IMR-90 (cell line): Measurements from ENCODE around the gene NUB1. TPM values are rescaled to one million over a fixed set of nuclear protein-coding genes. Genes with fewer than 3 reads are reported as not detected.

Source experiments
- ATAC-seq: fragments of 200-7000 bp; cut with Tn5 transposase; 2 replicates; pipeline ENCODE4 v1.9.1; 2020; ENCODE audit warnings: low read depth, mild to moderate bottlenecking, moderate library complexity
- BruUV-seq: library from RNA; stranded (reverse); fragments of 400-500 nt; replicated peaks from 2 replicates; lab custom pipeline; 2021; lab: Mats Ljungman, UMichigan
- CTCF ChIA-PET: fragments of 300-600 bp; formaldehyde crosslinking; extraction: SDS; loops from one replicate; lab custom pipeline; 2021; ENCODE audit warnings: antibody characterized with exemption; lab: Yijun Ruan, JAX
- POLR2A ChIA-PET: fragments of 300-600 bp; sonication (Branson Sonifier 250); formaldehyde crosslinking; loops from one replicate; lab custom pipeline; 2022; ENCODE audit warnings: antibody characterized with exemption; ENCODE audit not compliant: unreplicated experiment; lab: Charles Lee
- DNase-seq: peaks from one replicate; pipeline ENCODE4 v3.0.0; 2013
- H2AFZ ChIP-seq: replicated peaks from 2 replicates; pipeline ENCODE3; 2013; ENCODE audit warnings: low read length, mild to moderate bottlenecking; ENCODE audit not compliant: poor library complexity
- H2AK5ac ChIP-seq: 2 replicates; pipeline ENCODE4 v1.6.1; 2013; ENCODE audit warnings: low read depth, low read length, inconsistent platforms
- H2AK9ac ChIP-seq: replicated peaks from 2 replicates; pipeline ENCODE3; 2013; ENCODE audit warnings: mild to moderate bottlenecking, low read depth, low read length, moderate library complexity; ENCODE audit not compliant: poor library complexity
- H2BK120ac ChIP-seq: 2 replicates; pipeline ENCODE4 v1.6.1; 2013; ENCODE audit warnings: low read depth, low read length, inconsistent platforms
- H2BK15ac ChIP-seq: 3 replicates; pipeline ENCODE4 v1.6.1; 2013; ENCODE audit warnings: low read depth, low read length, inconsistent platforms
- H2BK20ac ChIP-seq: 2 replicates; pipeline ENCODE4 v1.6.1; 2013; ENCODE audit warnings: low read depth, mild to moderate bottlenecking, inconsistent platforms, low read length, moderate library complexity
- H2BK5ac ChIP-seq: 2 replicates; pipeline ENCODE4 v1.6.1; 2013; ENCODE audit warnings: mild to moderate bottlenecking, low read depth, low read length, inconsistent platforms; ENCODE audit not compliant: poor library complexity, severe bottlenecking
- H3K14ac ChIP-seq: replicated peaks from 2 replicates; pipeline ENCODE4 v1.6.1; 2013; ENCODE audit warnings: low read depth, low read length, inconsistent platforms
- H3K18ac ChIP-seq: 2 replicates; pipeline ENCODE4 v1.6.1; 2013; ENCODE audit warnings: low read depth, low read length, control low read depth
- H3K23ac ChIP-seq: 2 replicates; pipeline ENCODE4 v1.6.1; 2013; ENCODE audit warnings: low read depth, low read length, inconsistent platforms
- H3K27ac ChIP-seq: 2 replicates; pipeline ENCODE4 v1.5.1; 2013; ENCODE audit warnings: mild to moderate bottlenecking, control low read depth, low read length; ENCODE audit not compliant: insufficient read depth
- H3K27me3 ChIP-seq: 2 replicates; pipeline ENCODE4 v1.6.1; 2013; ENCODE audit warnings: low read length; ENCODE audit not compliant: control insufficient read depth, insufficient read depth
- H3K36me3 ChIP-seq: 2 replicates; pipeline ENCODE4 v1.6.1; 2013; ENCODE audit warnings: low read length, mixed read lengths; ENCODE audit not compliant: control insufficient read depth, insufficient read depth
- H3K4ac ChIP-seq: 2 replicates; pipeline ENCODE4 v1.6.1; 2013; ENCODE audit warnings: low read depth, low read length, inconsistent platforms
- H3K4me1 ChIP-seq: 2 replicates; pipeline ENCODE4 v1.6.1; 2013; ENCODE audit warnings: low read length, mixed read lengths; ENCODE audit not compliant: control insufficient read depth, insufficient read depth
- H3K4me2 ChIP-seq: 2 replicates; pipeline ENCODE4 v1.6.1; 2013; ENCODE audit warnings: low read depth, mild to moderate bottlenecking, control low read depth, low read length, moderate library complexity
- H3K4me3 ChIP-seq: 2 replicates; pipeline ENCODE4 v1.5.1; 2013; ENCODE audit warnings: low read depth, mild to moderate bottlenecking, control low read depth, low read length, moderate library complexity; ENCODE audit not compliant: insufficient read depth
- H3K56ac ChIP-seq: 2 replicates; pipeline ENCODE4 v1.6.1; 2013; ENCODE audit warnings: low read length, inconsistent platforms; ENCODE audit not compliant: insufficient read depth; ENCODE audit errors: extremely low read depth
- H3K79me1 ChIP-seq, 2 experiments: 2 replicates each; pipeline ENCODE4 v1.6.1; 2013; ENCODE audit warnings: low read length in 2 of 2, inconsistent platforms in 1 of 2, low read depth in 1 of 2
- H3K9ac ChIP-seq: 2 replicates; pipeline ENCODE4 v1.6.1; 2013; ENCODE audit warnings: low read depth, low read length, control low read depth
- H3K9me1 ChIP-seq: 2 replicates; pipeline ENCODE4 v1.6.1; 2013; ENCODE audit warnings: low read length, inconsistent platforms; ENCODE audit not compliant: insufficient read depth
- H3K9me3 ChIP-seq: 2 replicates; pipeline ENCODE4 v1.6.1; 2013; ENCODE audit warnings: low read length; ENCODE audit not compliant: control insufficient read depth, insufficient read depth
- H4K20me1 ChIP-seq: 2 replicates; pipeline ENCODE4 v1.6.1; 2013; ENCODE audit warnings: low read length, inconsistent platforms; ENCODE audit not compliant: insufficient read depth
- H4K5ac ChIP-seq: 2 replicates; pipeline ENCODE4 v1.6.1; 2013; ENCODE audit warnings: mild to moderate bottlenecking, low read depth, low read length, control low read depth
- H4K8ac ChIP-seq, 2 experiments: 2 replicates each; pipeline ENCODE4 v1.6.1; 2013; ENCODE audit warnings: low read depth in 2 of 2, low read length in 2 of 2, control low read depth in 1 of 2, inconsistent platforms in 1 of 2
- H4K91ac ChIP-seq: 2 replicates; pipeline ENCODE4 v1.6.1; 2013; ENCODE audit warnings: low read depth, low read length, inconsistent platforms; ENCODE audit not compliant: insufficient read depth
- BHLHE40 ChIP-seq: fragments of 150-350 bp; IDR thresholded peaks from 2 replicates; pipeline ENCODE4 v1.6.1; 2016; ENCODE audit warnings: mild to moderate bottlenecking, low read depth, low read length
- CEBPB ChIP-seq: IDR thresholded peaks from 2 replicates; pipeline ENCODE4 v1.6.1; 2012; ENCODE audit warnings: low read depth, low read length, improper control_type of control experiment
- CHD1 ChIP-seq: IDR thresholded peaks from 2 replicates; pipeline ENCODE4 v1.6.1; 2012; ENCODE audit warnings: low read depth, low read length, improper control_type of control experiment
- FOS ChIP-seq: fragments of 150-350 bp; IDR thresholded peaks from 2 replicates; pipeline ENCODE4 v1.6.1; 2016; ENCODE audit warnings: low read depth, low read length
- MAFK ChIP-seq: IDR thresholded peaks from 2 replicates; pipeline ENCODE4 v1.6.1; 2012; ENCODE audit warnings: low read depth, low read length, improper control_type of control experiment
- MAZ ChIP-seq: IDR thresholded peaks from 2 replicates; pipeline ENCODE4 v1.6.1; 2012; ENCODE audit warnings: low read depth, mild to moderate bottlenecking, low read length, improper control_type of control experiment, moderate library complexity, borderline replicate concordance
- MXI1 ChIP-seq: IDR thresholded peaks from 2 replicates; pipeline ENCODE4 v1.6.1; 2012; ENCODE audit warnings: low read depth, mild to moderate bottlenecking, low read length, moderate library complexity, borderline replicate concordance
- NFE2L2 ChIP-seq: fragments of 150-350 bp; IDR thresholded peaks from 2 replicates; pipeline ENCODE4 v1.6.1; 2016; ENCODE audit warnings: low read depth, mild to moderate bottlenecking, low read length
- POLR2A ChIP-seq: IDR thresholded peaks from 2 replicates; pipeline ENCODE4 v1.6.1; 2012; ENCODE audit warnings: mild to moderate bottlenecking, low read depth, low read length
- RAD21 ChIP-seq: IDR thresholded peaks from 2 replicates; pipeline ENCODE4 v1.6.1; 2012; ENCODE audit warnings: low read length, improper control_type of control experiment
- RCOR1 ChIP-seq: IDR thresholded peaks from 2 replicates; pipeline ENCODE4 v1.6.1; 2012; ENCODE audit warnings: mild to moderate bottlenecking, low read length, improper control_type of control experiment; ENCODE audit not compliant: insufficient replicate concordance
- RFX5 ChIP-seq: IDR thresholded peaks from 2 replicates; pipeline ENCODE4 v1.8.0; 2012; ENCODE audit warnings: low read depth, mild to moderate bottlenecking, low read length, moderate library complexity
- SMC3 ChIP-seq: fragments of 150-350 bp; IDR thresholded peaks from 2 replicates; pipeline ENCODE4 v1.6.1; 2016; ENCODE audit warnings: low read depth, mild to moderate bottlenecking, antibody characterized with exemption, low read length, moderate library complexity
- WGBS, 2 experiments: methylation state at CpG; one replicate each; pipeline versions ENCODE4 v1.1.5 to v1.1.7; 2013; ENCODE audit warnings: missing lambda C conversion rate in 2 of 2; ENCODE audit not compliant: insufficient read length in 1 of 2; ENCODE audit errors: extremely low coverage in 2 of 2; 5-methylcytosine and 5-hydroxymethylcytosine counted together
- dilution Hi-C: fragments of 300-500 bp; cut with HindIII; formaldehyde crosslinking; loops from one replicate; pipeline ENCODE4 v1.14.3; 2018; ENCODE audit warnings: low sequenced_read_pairs; ENCODE audit not compliant: unreplicated experiment
- in situ Hi-C: fragments of 300-500 bp; cut with MboI; formaldehyde crosslinking; loops from 3 replicates; pipeline ENCODE4 v1.14.3; 2019; ENCODE audit warnings: low sequenced_read_pairs, inconsistent platforms, mixed read lengths
- intact Hi-C: fragments of 100-400 bp; cut with micrococcal nuclease; formaldehyde crosslinking; loops from 2 replicates; pipeline ENCODE4 v1.10.0; 2022
- polyA plus RNA-seq, 3 experiments: library from polyadenylated mRNA; depleted of rRNA; stranded (reverse); fragments of >200 nt; gene quantifications; 2 replicates each; pipeline ENCODE4 v1.2.3, GENCODE V29; 2012; ENCODE audit warnings: low replicate concordance in 1 of 3
- total RNA-seq: library from RNA; depleted of rRNA; stranded (reverse); fragments of >200 nt; gene quantifications from 2 replicates; pipeline ENCODE4 v1.2.3, GENCODE V29; 2012
- TF ChIP-seq, protein P1 (sequence below): conservative IDR thresholded peaks from 2 replicates; pipeline ENCODE4 v1.5.1; 2012; ENCODE audit warnings: mild to moderate bottlenecking, low read depth, low read length, improper control_type of control experiment
- TF ChIP-seq, protein P2 (sequence below): fragments of 150-350 bp; IDR thresholded peaks from 2 replicates; pipeline ENCODE4 v1.6.1; 2016; ENCODE audit warnings: low read depth, mild to moderate bottlenecking, low read length, moderate library complexity, borderline replicate concordance
- TF ChIP-seq, protein P3 (sequence below): fragments of 150-350 bp; IDR thresholded peaks from 2 replicates; pipeline ENCODE4 v1.6.1; 2017; ENCODE audit warnings: mild to moderate bottlenecking, antibody characterized with exemption, low read length, low read depth

Gene NUB1
- total and polyA plus RNA-seq, 2 of the 4 experiments (the other 2 are of a cell fraction): 20.1 to 29.7 TPM

DNA sequence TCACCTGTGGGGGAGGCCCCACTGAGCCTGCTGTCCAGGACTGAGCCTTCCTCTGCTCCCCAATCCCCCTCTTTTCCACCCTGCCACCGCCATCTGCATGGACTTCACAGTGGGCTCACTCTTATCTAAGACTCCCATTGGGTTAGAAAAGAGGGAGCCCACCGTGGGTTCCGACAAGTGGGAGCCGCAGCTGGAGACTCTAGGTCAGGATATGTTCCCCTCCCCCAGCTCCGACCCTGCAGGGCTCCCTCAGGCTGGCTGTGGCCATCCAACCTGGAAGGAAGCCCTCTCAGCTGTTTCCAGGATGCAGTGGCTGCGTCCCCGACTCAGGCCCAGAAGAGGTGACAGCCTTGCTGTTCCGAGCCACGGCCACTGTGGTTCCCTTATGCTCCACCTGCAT lies 63.4 kb downstream of the NUB1 start:
- Histone ChIP-seq H3K23ac (no peak overlapping the region), H4K8ac (no peak overlapping the region), H2BK15ac (no peak overlapping the region), H3K14ac (no peak overlapping the region), H3K79me1 (no peaks in the 10 kb centered on the region), H2BK120ac (no peak overlapping the region), H2AK9ac (peak overlapping the region; percentile 26), H4K20me1 (no peaks in the 10 kb centered on the region), H2AK5ac (no peak overlapping the region), H3K18ac (no peak overlapping the region), H3K4ac (no peak overlapping the region), H3K9me1 (0 out of 2 replicates have a peak, but pooled peaks cover 3% of the 10 kb centered on the region), H3K9ac (no peak overlapping the region), H3K4me2 (no peak overlapping the region), H2BK5ac (no peak overlapping the region), H3K4me1 (peaks cover 5% of the 10 kb centered on the region; the same call in 1 of the 2 replicates), H2AFZ (no peak overlapping the region), H3K9me3 (no peaks in the 10 kb centered on the region), H3K4me3 (no peak overlapping the region), H3K36me3 (no peaks in the 10 kb centered on the region), H3K27me3 (peaks cover 38% of the 10 kb centered on the region), H3K56ac (no peak overlapping the region), H3K27ac (no peak overlapping the region), H4K91ac (no peak overlapping the region), H2BK20ac (no peak overlapping the region), H4K5ac (no peak overlapping the region)
- no peak for TF ChIP-seq RFX5
- TF ChIP-seq RAD21: no peak
- no peak for TF ChIP-seq FOS
- no peak for TF ChIP-seq POLR2A
- TF ChIP-seq CEBPB: no peak
- no peak for TF ChIP-seq SMC3
- no peak for TF ChIP-seq NFE2L2
- no peak for TF ChIP-seq MXI1
- TF ChIP-seq RCOR1: no peak
- TF ChIP-seq, protein P1, sequence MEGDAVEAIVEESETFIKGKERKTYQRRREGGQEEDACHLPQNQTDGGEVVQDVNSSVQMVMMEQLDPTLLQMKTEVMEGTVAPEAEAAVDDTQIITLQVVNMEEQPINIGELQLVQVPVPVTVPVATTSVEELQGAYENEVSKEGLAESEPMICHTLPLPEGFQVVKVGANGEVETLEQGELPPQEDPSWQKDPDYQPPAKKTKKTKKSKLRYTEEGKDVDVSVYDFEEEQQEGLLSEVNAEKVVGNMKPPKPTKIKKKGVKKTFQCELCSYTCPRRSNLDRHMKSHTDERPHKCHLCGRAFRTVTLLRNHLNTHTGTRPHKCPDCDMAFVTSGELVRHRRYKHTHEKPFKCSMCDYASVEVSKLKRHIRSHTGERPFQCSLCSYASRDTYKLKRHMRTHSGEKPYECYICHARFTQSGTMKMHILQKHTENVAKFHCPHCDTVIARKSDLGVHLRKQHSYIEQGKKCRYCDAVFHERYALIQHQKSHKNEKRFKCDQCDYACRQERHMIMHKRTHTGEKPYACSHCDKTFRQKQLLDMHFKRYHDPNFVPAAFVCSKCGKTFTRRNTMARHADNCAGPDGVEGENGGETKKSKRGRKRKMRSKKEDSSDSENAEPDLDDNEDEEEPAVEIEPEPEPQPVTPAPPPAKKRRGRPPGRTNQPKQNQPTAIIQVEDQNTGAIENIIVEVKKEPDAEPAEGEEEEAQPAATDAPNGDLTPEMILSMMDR: no peak
- TF ChIP-seq MAZ: no peak
- TF ChIP-seq, protein P2, sequence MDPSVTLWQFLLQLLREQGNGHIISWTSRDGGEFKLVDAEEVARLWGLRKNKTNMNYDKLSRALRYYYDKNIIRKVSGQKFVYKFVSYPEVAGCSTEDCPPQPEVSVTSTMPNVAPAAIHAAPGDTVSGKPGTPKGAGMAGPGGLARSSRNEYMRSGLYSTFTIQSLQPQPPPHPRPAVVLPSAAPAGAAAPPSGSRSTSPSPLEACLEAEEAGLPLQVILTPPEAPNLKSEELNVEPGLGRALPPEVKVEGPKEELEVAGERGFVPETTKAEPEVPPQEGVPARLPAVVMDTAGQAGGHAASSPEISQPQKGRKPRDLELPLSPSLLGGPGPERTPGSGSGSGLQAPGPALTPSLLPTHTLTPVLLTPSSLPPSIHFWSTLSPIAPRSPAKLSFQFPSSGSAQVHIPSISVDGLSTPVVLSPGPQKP: no peak
- TF ChIP-seq, protein P3, sequence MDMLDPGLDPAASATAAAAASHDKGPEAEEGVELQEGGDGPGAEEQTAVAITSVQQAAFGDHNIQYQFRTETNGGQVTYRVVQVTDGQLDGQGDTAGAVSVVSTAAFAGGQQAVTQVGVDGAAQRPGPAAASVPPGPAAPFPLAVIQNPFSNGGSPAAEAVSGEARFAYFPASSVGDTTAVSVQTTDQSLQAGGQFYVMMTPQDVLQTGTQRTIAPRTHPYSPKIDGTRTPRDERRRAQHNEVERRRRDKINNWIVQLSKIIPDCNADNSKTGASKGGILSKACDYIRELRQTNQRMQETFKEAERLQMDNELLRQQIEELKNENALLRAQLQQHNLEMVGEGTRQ: no peak
- no peak for TF ChIP-seq BHLHE40
- no peak for TF ChIP-seq MAFK
- no peak for TF ChIP-seq CHD1
- no TSS peak for BruUV-seq
- ChIA-PET POLR2A (no interaction called here), CTCF (no interaction called here)
- intact Hi-C loops (no loop called here), dilution Hi-C loops (no loop called here), in situ Hi-C loops (no loop called here)
- no peak for ATAC-seq
- no peak for DNase-seq
- WGBS, 2 experiments: 90% methylated on average over 2 of the region's 9 CpGs; no CpG with 5 or more reads in 1 of the 2 experiments
